Measurements from ENCODE around the gene PPFIA4.
A peak's percentile ranks its signal among the peaks of the same experiment; 100 is the strongest.

PPFIA4 gene

GRCh38 chr1:203082571-203083462, 56.5 kb downstream of the PPFIA4 start:
- no peak for DNase-seq (ENCODE audit: low spot score)

GRCh38 chr1:203083463-203083921, 57.2 kb downstream of the PPFIA4 start:
- peak; percentile 8 for DNase-seq (ENCODE audit: low spot score)

GRCh38 chr1:203084588-203085527, 58.6 kb downstream of the PPFIA4 start:
- peak; percentile 63 for DNase-seq (ENCODE audit: low spot score)

DNA sequence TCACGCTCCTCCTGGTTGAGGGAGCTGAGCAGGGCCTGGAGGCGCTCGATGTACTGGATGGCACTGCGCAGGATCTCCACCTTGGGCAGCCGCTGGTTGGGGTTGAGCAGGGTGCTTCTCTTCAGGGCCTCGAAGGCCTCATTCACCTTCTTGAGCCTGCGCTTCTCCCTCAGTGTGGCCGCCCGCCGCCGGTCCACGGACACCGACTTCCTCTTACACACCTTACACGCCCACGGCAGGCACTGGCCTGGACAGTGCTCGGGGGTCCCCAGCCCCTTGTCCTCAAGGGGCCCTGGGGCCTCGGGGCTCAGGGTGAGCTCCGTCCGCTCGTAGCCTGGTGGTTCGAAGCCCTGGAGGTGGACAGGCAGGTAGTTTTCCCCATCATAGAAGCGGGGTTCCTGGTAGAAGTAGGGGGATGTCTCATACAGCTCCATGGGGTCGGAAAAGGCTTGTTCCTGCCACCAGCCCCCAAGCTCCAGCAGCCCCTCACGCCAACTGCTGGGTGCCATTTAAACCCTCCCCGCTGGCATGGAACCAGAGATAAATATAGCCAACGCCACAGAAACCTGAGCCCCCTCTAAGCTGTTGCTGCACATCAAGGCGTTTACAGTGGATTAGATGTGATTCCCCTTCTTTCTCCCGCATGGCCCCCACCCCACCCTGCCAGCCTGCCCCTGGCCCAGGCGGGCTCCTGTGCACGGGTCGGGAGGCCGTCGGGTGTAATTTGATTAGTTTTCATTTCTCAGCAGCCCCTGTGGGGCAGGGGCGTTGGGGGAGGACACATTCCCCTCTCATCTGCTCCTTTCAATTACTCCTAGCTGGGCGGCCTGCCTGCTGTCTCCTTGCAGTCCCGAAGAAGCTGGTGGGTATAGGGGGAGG, 59.5 kb downstream of the PPFIA4 start, which contains the start of gene MYOG:
Gene MYOG (minus strand): TSS at position 485 of the 879 bp plus-strand sequence. CDS start 51 bp downstream, at position 434.
- no peak for DNase-seq (ENCODE audit: low spot score)

- no peak for DNase-seq (ENCODE audit: low spot score)
Observed at GRCh38 chr1:203086992-203087763, 60.9 kb downstream of the PPFIA4 start.

DNA sequence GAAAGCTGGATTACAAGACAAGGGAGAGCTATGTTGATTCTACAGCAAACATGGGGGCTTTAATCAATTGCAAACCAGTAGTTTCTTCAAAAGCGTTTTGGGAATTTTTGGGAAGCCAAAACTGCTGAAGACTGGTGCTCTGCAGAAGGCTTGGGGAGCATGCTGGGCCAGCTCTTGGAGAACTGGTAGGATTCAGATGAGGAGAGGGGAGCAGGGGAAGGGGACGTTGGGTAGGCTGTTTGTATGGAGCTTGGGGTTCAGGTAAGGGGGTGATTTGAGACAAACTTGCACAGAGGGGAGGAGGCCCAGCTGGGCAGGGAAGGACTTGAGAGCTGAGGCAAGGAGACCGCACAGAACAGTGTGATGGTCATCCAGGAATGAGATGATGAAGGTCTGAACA, 62.1 kb downstream of the PPFIA4 start:
- DNase-seq (ENCODE audit: low spot score): no peak

DNA sequence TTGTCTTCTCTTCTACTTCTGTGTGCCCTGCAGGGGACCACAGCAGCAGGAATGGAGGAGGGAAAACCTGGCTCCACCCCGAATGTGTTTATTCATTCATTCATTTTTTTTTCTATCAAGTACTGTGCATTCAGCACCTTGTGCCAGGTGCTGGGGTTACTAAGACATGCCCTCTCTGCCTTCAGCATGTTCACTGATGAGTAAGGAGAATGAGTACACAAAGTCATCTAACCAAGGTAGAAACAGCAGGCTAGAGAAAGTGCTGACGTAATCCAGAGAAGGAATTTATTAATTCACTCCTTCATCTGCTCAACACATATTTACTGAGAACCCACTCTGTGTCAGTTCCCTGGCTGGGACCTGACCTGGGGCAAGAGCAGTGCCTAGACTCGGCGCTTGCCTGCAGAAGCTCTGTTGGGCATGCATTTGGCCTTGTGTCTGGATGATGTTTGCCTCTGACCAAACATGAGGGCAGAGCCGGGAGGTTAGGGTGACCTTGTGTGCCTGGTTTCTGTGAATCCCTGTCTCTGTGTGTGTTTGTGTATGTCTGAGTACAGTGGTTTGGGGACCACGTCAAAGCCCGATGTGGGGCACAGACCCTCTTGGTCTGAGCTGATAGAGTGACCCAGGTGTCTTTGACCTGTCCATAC, 62.8 kb downstream of the PPFIA4 start:
- DNase-seq (ENCODE audit: low spot score): no peak

DNA sequence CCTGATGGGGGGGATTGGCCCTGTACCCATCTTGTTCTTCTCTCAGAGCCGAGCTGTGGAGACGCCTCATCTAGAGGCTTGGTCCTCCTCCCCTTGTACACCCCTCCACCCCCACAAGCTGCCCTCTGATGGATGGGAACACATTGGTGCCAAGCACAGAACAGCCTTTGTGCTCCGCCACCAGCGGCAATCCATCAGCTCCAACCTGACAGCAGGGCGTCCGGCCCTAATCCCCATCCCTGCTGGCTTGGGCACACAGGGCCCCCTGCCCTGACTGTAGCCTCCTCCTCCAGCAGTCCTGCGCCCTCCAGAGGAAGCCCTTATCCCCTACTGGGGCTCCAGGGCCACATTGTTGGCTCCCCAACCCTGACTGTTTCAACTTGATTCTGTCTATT, 63.4 kb downstream of the PPFIA4 start:
- DNase-seq (ENCODE audit: low spot score): no peak

DNA sequence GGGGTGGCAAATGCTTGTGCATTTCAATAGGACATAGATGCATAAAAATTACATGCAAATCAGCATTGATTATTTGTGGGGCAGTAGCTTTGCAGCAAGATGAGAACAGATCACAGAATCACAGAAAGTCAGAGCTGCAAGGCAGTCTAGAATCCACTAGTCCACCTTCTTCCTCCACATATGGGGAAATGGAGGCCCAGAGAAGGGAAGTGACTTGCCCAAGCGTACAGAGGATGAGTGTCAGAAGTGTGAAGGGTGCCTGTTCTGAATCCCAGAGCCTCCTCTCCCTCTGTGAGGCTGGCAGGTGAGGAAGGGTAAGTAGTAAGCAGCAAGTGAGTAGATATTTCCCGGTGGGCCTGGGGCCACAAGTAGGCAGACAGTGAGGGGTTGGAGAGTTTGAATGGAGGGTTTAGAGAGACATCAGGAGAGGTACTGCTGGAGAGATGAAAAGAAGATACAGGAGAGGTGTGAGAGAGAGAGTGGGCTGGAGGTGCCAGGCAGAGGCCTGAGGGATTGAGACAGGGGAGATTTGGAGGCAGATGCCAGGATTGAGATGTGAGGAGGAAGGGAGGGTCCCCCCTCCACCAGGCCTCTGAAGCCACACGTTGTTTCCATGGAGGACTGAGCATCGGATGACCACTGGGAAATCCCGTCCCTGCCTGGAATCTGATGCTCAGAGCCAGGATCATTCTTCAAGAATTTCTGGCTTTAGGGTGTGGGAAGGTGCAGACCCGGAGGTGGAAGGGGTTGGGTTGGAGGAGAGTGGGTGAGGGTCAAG, 64.3 kb downstream of the PPFIA4 start:
- DNase-seq (ENCODE audit: low spot score): no peak

DNA sequence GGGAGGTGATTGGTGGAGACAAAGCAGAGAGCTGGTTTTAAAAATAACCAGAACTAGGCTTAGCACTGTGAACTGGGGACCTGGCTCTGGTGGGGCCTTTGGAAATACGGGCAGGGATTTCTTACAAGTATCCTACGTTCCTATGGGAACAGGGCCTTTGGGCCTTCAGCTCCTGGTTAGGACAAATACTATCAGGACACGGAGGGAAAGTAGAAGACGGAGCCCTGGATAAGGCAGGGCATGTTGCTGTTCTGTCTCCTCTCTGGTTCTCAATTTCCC, 64.8 kb downstream of the PPFIA4 start:
- no peak for DNase-seq (ENCODE audit: low spot score)

DNA sequence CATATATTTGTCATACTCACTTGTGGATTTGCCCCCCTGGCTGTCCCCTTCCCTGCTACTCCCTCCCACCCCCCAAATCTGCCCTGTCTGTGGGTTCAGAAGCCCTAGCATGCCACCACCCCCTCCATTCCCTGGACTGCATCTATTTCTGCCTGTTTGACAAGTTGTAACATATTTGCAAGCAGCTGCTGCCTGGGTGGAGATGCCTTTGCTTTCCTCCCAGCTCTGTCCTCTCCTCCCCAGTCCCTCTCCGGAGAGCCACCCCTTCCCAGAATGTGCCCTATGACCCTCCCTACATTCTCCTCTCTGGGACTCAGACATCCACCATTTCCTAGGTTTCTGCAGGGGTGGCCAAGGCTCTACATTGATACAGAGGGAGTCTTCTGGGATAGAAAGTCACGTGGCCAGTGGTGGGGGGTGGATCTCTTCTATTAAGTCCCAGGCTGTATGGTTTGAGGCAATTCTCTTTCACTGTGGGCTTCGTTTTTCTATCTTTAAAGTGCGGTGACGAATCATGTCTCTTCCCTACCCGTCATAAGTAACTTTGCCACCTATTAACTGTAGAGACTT, 65.6 kb downstream of the PPFIA4 start:
- no peak for DNase-seq (ENCODE audit: low spot score)

DNA sequence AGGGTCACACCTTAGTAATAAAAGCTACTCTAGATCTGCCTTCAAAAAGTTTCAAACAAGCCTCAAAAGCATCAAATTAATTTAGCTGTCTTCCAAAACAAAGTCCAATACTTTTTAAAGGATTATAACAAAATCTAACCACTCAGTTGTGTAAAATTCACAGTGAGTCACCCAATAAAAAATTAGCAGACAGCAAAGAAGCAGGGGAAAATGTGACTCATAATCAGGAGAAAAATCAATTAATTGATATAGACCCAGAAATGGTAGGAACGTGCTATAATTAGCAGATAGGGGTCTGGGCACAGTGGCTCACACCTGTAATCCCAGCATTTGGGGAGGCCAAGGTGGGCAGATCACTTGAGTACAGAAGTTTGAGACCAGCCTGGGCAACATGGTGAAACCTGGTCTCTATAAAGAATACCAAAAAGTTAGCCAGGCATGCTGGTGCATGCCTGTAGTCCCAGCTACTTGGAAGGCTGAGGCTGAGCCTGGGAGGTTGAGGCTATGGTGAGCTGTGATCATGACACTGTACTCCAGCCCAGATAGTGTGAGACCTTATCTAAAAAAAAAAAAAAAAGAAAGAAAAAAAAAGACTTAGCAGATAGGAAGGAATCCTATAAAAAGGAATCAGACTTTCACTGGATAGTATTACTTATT, 67.6 kb downstream of the PPFIA4 start:
- DNase-seq (ENCODE audit: low spot score): no peak

GRCh38 chr1:203095061-203095690, 68.9 kb downstream of the PPFIA4 start:
- DNase-seq (ENCODE audit: low spot score): no peak

DNA sequence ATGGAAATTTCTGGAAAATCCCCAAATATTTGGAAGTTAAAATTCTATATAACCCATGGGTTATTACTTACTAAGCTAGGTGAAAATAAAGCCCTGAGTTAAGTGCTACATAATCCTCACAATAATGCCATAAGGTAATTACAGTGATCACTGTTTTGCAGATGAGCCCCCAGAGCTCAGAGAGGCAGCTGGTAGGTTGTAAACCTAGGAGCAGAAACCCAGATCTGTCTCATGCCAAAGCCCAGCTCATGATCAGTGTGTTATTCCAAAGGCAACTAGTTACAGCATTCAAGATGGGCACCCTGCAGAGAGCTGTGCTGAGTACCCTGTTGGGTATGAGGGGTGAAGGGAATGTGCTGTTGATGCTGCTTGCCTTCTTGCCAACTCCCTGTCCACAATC, 70.3 kb downstream of the PPFIA4 start:
- DNase-seq (ENCODE audit: low spot score): no peak

GRCh38 chr1:203097001-203097400, 70.7 kb downstream of the PPFIA4 start:
- no peak for DNase-seq (ENCODE audit: low spot score)

DNA sequence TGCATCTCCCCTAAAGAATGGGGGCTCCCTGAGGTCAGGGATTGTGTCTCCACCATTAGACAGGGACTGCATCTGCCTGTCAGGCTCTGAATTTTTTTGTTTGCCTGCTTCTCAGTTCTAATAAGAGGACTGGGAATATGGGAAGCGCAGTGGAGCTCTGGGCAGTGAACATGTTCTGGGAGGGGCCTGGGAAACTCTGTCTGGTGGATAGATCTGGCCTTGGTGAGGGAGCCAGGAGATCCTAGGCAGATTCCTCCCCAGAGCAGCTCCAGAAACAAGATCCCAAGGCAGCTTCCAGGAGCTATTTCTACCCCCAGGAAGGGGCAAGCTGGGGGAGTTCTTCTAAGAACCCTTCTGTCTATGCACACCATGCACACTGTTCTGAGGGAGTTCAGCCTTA, 72.2 kb downstream of the PPFIA4 start:
- DNase-seq (ENCODE audit: low spot score): no peak

DNA sequence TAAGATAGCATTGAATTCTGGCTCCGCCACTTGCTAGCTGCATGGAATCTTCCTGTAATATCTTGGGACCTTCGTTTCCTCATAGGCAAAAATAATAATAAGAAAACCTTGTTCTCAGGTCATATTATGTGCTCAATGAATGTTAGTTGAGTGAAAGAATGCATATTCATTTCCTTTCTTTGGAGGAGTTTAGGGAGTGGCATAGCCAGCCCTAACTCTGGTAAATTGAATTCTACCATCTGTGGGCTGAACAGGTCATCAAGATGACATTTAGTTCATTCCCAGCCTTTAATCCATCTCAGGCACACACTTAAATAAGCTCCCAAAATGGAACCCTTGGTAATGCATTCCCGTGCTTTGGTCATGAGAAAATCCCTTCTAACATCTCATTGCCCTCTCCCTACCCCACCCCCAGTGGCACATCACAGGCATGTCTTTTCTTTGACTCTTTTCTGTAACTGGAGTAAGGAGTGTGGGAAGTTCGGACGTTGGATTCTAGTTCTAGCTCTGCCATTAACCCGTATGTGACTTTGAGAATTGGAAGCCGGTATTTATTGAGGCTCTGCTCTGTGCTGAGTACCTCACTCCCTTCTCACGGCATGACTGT, 72.7 kb downstream of the PPFIA4 start:
- DNase-seq (ENCODE audit: low spot score): no peak
